Heart left ventricle (tissue), 13 donors: Measurements from ENCODE around the gene MAP3K5.

Source experiments
- CTCF ChIP-seq, 12 donors: fragments of 200-600 bp; sonication (generic) in 4 of 12; IDR thresholded peaks; one replicate each; pipeline versions ENCODE4 v1.5.0 to v1.8.0; 2018 to 2022; ENCODE audit warnings: antibody characterized with exemption in 12 of 12, mild to moderate bottlenecking in 5 of 12
- POLR2A ChIP-seq, 2 donors: fragments of 450-650 bp; IDR thresholded peaks; one replicate each; pipeline ENCODE4 v1.6.1; 2017; ENCODE audit warnings: antibody characterized with exemption in 2 of 2, mild to moderate bottlenecking in 2 of 2, moderate library complexity in 2 of 2
- donor health status: ischemic (EF 13 %, LVEDD 7.1; RV severe dilation, severe dysfunction).
- donor health status: DM: no; HTN: yes; CAD: no.
- donor health status: DM: no; HTN: no; CAD: no.
- donor health status: ischemic (EF 25% LVEDD 6.9; RV normal size, moderate dysfunction).
- donor health status: ischemic (EF 25% LVEDD 5.7; RV mildly dilated, moderate dysfunction).
- donor health status: ischemic (EF 35%, LVEDD 5.7; RV mildly dilated, moderate dysfunction).
- donor health status: nonischemic (EF 11% LVEDD 7.7; RV severe dilation, severe dysfunction).
- donor health status: DM: yes; HTN: yes; CAD: no.
- donor health status: PGD.
- donor health status: ischemic (EF 29% LVEDD 5.4; RV normal size, mild dysfunction).
- donor health status: nonischemic (EF 23%, LVEDD 6.1; RV moderate dilation, normal function).

GRCh38 chr6:136795386-136795785 lies 3.1 kb upstream of the MAP3K5 start:
- TF ChIP-seq POLR2A (IDR thresholded peaks at IDR 0.05) (no peak), CTCF (IDR thresholded peaks at IDR 0.05) (no peak)
